Endothelial cell of umbilical vein (primary cell): ENCODE results near the gene ARPC1A.
"Not testable (repeated sequence)": the region's sequence is repeated elsewhere in the genome, so short reads cannot be mapped to it uniquely, and the experiment has no call there.

Experiments used
- EZH2 ChIP-seq: IDR thresholded peaks from 2 replicates; pipeline ENCODE4 v1.6.1; 2012; ENCODE audit warnings: borderline replicate concordance, low read depth, mild to moderate bottlenecking, moderate library complexity, low read length, inconsistent platforms; ENCODE audit not compliant: severe bottlenecking
- POLR2AphosphoS5 ChIP-seq: IDR thresholded peaks from 2 replicates; pipeline ENCODE4 v1.6.1; 2012; ENCODE audit warnings: low read depth, mild to moderate bottlenecking, control low read depth, low read length, moderate library complexity; ENCODE audit not compliant: insufficient read depth

- TF ChIP-seq POLR2AphosphoS5, EZH2: not testable (repeated sequence)
These were observed 61.5 kb downstream of the ARPC1A start for GRCh38 chr7:99387239-99387635.
